GM18526 (cell line): ENCODE data around the gene SCGB1D4.

ENCODE experiments used
- POLR2A ChIP-seq: IDR thresholded peaks from 3 replicates; pipeline ENCODE4 v1.6.1; 2011; ENCODE audit not compliant: insufficient read length; ENCODE audit errors: extremely low read depth

Gene SCGB1D4, protein sequence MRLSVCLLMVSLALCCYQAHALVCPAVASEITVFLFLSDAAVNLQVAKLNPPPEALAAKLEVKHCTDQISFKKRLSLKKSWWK

DNA sequence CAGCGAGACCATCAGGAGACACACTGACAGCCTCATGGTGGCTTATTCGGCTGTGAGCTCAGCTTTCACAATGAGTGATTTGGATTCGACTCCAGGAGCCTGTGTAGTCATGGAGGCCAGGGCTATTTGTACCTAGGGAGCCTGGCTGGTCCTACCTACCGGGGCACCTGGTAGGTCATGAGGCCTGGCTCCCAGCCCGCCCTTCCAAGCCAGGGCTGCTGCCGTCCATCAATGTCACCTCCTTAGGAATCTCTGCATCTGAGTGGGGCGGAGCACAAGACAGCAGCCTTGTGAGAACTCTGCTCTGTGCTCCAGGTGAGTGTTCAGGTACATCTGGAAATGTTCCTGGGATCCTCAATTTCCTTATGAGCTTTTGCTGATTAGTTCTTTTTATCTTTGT lies at the start of gene SCGB1D4:
TSS of gene SCGB1D4 (minus strand) at position 101 of the 400 bp plus-strand sequence. CDS start at position 36, 65 bp downstream.
- TF ChIP-seq POLR2A = no peak

DNA sequence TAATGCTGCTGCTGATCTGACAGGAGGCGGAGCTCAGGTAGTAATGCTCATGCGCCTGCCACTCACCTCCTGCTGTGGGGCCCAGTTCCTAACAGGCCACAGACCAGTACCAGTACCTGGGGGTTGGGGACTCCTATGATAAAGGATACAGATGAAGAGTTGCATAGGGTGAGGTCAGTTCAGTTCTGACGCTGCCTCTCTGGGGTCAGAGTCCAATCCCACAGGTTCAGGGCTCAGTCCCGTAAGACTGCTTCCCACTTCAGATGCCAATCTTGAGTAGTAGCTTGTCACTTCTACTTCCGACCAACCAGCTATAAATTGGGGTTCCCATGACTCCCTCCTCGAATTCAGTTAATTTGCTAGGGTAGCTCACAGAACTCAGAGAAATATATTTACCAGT lies 47.0 kb upstream of the SCGB1D4 start:
- TF ChIP-seq POLR2A = no peak

- TF ChIP-seq POLR2A = no peak
These were observed 45.3 kb upstream of the SCGB1D4 start for GRCh38 chr11:62344210-62344609.

GRCh38 chr11:62341588-62341987 lies 42.7 kb upstream of the SCGB1D4 start:
- TF ChIP-seq POLR2A = no peak

GRCh38 chr11:62340269-62340901 lies 41.5 kb upstream of the SCGB1D4 start:
- TF ChIP-seq POLR2A = no peak

DNA sequence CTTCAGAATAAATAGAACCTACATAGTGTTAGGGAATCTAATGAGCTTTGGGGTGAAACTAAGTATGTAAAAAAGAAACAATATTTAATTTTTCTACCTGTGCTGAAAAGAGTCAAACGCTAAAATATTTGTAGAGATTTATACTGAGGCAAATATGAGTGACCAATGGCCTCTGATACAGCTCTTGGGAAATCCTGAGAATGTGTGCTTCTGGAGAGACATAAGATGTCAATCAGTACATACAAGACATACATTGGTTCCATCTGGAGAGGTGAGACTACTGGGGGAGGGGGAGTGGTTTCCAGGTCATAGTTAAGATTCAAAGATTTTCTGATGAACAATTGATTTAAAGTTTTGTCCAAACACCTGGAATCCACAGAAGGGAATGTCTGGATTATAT lies 39.3 kb upstream of the SCGB1D4 start:
- no peak for TF ChIP-seq POLR2A

DNA sequence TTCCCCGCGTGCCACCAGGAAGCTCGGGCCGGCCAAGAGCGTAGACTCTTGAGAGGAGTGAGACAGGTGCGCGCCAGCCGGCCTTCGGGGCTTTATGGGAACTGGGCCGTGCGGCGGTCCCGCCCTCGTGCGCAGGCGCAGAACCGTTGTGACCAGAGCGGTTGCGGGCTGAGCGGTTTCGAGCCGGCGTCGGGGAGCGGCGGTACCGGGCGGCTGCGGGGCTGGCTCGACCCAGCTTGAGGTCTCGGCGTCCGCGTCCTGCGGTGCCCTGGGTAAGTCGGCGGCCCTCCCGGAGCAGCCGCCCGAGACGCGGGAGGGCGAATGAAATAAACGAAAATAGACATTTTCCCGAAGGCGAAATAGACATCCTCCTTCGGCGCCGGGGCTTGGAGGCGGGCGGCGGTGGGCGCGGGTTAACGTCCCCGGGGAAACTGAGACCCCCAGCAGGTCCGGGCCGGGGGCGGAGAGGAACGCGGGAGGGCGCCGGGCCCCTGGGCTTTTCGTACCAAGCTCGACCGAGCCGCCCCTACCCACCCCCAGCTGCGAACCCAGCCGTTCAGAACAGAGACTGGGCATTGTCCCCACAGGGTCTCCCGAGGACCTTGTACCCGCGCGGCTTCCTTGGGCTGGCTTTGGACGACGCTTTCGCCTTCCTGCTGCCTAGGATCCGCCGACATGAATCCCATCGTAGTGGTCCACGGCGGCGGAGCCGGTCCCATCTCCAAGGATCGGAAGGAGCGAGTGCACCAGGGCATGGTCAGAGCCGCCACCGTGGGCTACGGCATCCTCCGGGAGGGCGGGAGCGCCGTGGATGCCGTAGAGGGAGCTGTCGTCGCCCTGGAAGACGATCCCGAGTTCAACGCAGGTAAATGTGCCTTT lies 38.7 kb upstream of the SCGB1D4 start, which contains the start of gene ASRGL1:
TSS of gene ASRGL1 (plus strand) at position 146 of the 879 bp plus-strand sequence. CDS start at position 676, 530 bp downstream.
- peak; percentile 50 for TF ChIP-seq POLR2A

- no peak for TF ChIP-seq POLR2A
These were observed 34.9 kb upstream of the SCGB1D4 start for GRCh38 chr11:62333768-62334167.

- TF ChIP-seq POLR2A = no peak
These were observed 26.1 kb upstream of the SCGB1D4 start for GRCh38 chr11:62324731-62325556.

DNA sequence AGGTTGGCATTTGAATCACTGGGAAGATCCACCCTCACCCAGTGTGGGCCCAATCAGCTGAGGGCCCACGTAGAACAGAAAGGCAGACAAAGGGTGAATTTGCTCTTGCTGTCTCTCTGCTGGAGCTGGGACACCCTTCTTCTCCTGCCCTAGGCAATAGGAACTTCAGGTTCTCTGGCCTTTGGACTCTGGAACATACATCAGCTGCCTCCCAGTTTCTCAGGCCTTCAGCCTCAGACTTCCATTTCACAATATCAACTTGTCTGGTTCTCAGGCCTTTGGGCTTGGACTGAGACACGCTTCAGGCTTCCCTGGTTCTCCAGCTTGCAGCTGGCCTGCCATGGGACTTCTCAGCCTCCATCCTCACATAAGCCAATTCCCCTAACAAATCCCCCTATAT lies 23.6 kb upstream of the SCGB1D4 start:
- TF ChIP-seq POLR2A = no peak

DNA sequence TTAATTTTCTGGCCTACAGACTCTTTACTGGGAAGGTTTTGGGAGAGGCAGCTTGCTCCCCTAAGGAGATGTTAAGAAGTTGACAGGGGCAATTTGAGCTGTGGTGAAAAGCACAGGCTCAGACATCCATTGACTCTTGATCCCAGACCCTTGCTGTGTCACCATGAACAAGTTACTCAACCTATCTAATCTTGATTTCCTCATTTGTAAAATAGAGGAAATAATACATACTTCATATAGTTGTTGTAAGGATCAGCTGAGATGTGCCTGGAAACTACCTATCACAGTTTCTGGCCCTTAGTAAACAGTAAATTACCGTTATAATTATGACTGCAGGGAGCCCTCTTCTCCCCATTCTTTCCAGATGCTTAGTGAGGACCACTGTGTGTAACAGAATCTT lies 16.6 kb upstream of the SCGB1D4 start:
- no peak for TF ChIP-seq POLR2A

DNA sequence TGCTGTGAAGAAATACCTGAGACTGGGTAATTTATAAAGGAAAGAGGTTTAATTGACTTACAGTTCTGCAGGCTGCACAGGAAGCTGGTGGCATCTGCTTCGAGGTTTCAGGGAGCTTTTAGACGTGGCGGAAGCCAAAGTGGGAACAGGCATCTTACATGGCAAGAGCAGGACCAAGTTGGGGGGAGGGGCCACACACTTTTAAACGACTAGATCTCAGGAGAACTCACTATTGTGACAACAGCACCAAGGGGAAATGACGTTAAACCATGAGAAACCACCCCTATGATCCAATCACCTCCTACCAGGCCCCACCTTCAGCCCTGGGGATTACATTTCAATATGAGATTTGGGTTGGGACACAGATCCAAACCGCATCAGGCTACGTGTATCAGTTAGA lies 11.1 kb upstream of the SCGB1D4 start:
- TF ChIP-seq POLR2A = no peak

- TF ChIP-seq POLR2A = no peak
These were observed 9.1 kb upstream of the SCGB1D4 start for GRCh38 chr11:62307950-62308349.

GRCh38 chr11:62306227-62306626 lies 7.4 kb upstream of the SCGB1D4 start:
- TF ChIP-seq POLR2A = no peak

DNA sequence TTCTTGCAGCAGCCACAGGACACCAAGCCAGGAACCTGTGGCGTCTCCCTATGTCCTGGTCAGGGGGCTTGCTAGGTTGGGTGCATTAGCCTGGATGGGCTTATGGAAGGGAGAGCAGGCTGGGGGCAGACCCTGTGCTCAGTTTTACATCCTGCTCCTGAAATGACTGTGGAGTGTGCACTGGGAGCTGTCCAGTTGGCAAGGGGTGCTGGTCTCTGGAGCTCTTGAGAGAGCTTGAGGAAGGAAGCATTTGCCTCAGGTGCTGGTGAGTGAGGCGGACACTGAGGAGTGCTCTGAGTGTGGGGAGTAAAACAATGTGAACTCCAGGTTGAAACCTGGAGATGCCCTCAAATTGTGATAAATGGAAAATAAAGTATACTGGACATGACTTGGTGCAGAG lies 3.4 kb downstream of the SCGB1D4 start:
- TF ChIP-seq POLR2A = no peak
